ENCODE data around the gene PCNT. TPM values are rescaled to one million over a fixed set of nuclear protein-coding genes. Genes with fewer than 3 reads are reported as not detected.

PCNT gene
- total RNA-seq, 3 donors from 2014 or later (not counting 1 experiment from before 2014, with no cell fraction given) = 83.6 to 94.9 (median 84.0) TPM

DNA sequence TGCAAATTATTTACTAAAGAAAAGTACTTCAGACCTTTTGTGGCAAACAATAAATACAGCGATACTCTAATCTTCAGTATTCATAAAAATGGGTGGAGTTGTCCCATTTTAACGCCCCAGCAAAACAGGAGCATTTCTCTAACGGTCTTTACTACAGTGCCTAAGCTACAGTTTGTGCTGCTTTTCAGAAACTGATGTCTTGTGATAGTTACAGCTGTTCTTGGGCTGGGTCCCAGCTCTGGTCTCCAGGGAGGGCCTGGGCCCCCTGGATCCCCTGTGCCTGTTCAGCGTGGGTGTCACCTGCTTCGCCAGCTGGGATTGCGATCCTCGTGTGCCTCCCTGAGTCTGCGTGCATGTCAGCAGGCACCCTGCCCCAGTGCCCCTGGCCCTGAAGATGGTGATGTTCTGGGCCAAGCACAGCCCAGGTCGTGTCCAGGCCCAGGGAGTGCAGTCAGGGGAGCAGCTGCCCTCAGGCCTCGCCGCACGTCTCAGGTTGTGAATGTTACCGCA lies 70.7 kb downstream of the PCNT start:
- Histone ChIP-seq H3K9me3 (ENCODE audit: control insufficient read depth, insufficient read depth, low read length) (no peaks in the 10 kb centered on the region), H3K27ac (ENCODE audit: low read length) (peak overlapping the region; percentile 81), H3K27me3 (ENCODE audit: control insufficient read depth, insufficient read depth, low read length) (no peaks in the 10 kb centered on the region), H3K36me3 (ENCODE audit: control insufficient read depth, insufficient read depth, low read length) (peaks cover 22% of the 10 kb centered on the region), H3K4me3 (ENCODE audit: low read length) (no peak overlapping the region), H3K4me1 (ENCODE audit: control insufficient read depth, insufficient read depth, low read length) (peaks cover 19% of the 10 kb centered on the region)
- peaks cover 14 to 16% of the 10 kb centered on the region in 2 donors for H3K4me1 Mint-ChIP-seq
- H3K36me3 Mint-ChIP-seq = peaks cover 6% of the 10 kb centered on the region
- H3K9me3 Mint-ChIP-seq = no peaks in the 10 kb centered on the region
- 96% methylated on average over 13 of the region's 13 CpGs for WGBS (ENCODE audit: insufficient coverage)
- H3K4me3 Mint-ChIP-seq = peak overlapping the region; percentile 70
- ATAC-seq (no peak), DNase-seq (no peak)
- H3K27ac Mint-ChIP-seq = peak overlapping the region; percentile 88 to 93
- TF ChIP-seq, protein P1, sequence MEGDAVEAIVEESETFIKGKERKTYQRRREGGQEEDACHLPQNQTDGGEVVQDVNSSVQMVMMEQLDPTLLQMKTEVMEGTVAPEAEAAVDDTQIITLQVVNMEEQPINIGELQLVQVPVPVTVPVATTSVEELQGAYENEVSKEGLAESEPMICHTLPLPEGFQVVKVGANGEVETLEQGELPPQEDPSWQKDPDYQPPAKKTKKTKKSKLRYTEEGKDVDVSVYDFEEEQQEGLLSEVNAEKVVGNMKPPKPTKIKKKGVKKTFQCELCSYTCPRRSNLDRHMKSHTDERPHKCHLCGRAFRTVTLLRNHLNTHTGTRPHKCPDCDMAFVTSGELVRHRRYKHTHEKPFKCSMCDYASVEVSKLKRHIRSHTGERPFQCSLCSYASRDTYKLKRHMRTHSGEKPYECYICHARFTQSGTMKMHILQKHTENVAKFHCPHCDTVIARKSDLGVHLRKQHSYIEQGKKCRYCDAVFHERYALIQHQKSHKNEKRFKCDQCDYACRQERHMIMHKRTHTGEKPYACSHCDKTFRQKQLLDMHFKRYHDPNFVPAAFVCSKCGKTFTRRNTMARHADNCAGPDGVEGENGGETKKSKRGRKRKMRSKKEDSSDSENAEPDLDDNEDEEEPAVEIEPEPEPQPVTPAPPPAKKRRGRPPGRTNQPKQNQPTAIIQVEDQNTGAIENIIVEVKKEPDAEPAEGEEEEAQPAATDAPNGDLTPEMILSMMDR (IDR thresholded peaks at IDR 0.05) = no peak
- intact Hi-C loops (cut with micrococcal nuclease) = no loop called here
- H3K27me3 Mint-ChIP-seq (ENCODE audit: low read depth in 2 of 2) = no peaks in the 10 kb centered on the region

DNA sequence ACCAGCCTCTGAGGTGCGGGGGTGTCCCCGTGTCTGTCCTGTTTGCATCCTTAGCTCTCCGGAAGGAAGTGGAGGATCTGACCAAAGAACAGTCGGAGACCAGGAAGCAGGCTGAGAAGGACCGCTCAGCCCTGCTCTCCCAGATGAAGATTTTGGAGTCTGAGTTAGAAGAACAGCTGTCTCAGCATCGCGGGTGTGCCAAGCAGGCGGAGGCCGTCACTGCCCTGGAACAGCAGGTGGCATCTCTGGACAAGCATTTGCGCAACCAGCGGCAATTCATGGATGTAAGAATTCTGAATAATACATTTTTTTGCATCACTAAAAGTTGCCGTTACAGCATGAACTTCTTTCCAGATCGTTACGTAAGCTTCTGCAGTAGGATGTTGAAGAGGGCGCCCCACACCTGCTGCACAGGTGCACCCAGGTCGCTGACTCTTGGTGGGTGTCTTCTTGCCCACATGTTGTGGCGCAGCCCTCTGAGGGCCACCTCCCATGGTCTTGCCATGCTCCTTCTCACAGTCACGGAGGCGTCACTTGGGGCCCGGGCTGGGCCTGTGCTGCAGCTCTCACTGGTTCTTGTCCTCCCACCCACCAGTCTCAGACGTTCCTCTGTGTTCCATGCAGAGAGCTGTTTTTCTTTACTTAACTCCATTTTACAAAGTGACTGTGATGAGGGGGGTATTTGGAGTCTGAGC lies 73.4 kb downstream of the PCNT start:
- no peaks in the 10 kb centered on the region for H3K27me3 Mint-ChIP-seq (ENCODE audit: low read depth in 2 of 2)
- H3K27ac Mint-ChIP-seq = no peak overlapping the region
- Histone ChIP-seq H3K4me1 (ENCODE audit: control insufficient read depth, insufficient read depth, low read length) (peaks cover 18% of the 10 kb centered on the region), H3K9me3 (ENCODE audit: control insufficient read depth, insufficient read depth, low read length) (no peaks in the 10 kb centered on the region), H3K36me3 (ENCODE audit: control insufficient read depth, insufficient read depth, low read length) (peaks cover 29% of the 10 kb centered on the region), H3K27ac (ENCODE audit: low read length) (no peak overlapping the region), H3K27me3 (ENCODE audit: control insufficient read depth, insufficient read depth, low read length) (no peaks in the 10 kb centered on the region), H3K4me3 (ENCODE audit: low read length) (no peak overlapping the region)
- H3K9me3 Mint-ChIP-seq = no peaks in the 10 kb centered on the region
- 97% methylated on average over 20 of the region's 21 CpGs for WGBS (ENCODE audit: insufficient coverage)
- TF ChIP-seq, protein P1 (IDR thresholded peaks at IDR 0.05) = no peak
- DNase-seq (no peak), ATAC-seq (no peak)
- H3K4me1 Mint-ChIP-seq = peaks cover 11 to 16% of the 10 kb centered on the region in 2 donors
- intact Hi-C loops (cut with micrococcal nuclease) = no loop called here
- H3K4me3 Mint-ChIP-seq = no peak overlapping the region
- peaks cover 8% of the 10 kb centered on the region for H3K36me3 Mint-ChIP-seq

DNA sequence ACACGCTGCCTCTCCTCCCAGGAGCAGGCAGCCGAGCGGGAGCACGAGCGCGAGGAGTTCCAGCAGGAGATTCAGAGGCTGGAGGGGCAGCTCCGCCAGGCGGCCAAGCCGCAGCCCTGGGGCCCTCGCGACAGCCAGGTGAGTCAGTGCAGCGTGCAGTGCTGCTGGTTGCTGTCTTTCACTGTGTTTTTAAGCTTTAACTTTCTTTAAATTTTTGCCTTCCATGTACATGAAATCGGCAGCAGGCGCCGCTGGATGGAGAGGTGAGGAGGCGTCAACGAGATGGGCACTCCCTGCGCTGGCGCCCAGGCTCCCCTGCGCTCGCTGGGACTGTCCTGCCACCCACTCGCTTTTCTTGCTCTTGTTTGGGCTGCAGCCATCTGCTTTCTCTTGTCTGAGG lies 74.0 kb downstream of the PCNT start:
- Mint-ChIP-seq H3K4me1 (peaks cover 8 to 17% of the 10 kb centered on the region in 2 donors), H3K36me3 (peaks cover 12% of the 10 kb centered on the region), H3K27me3 (ENCODE audit: low read depth in 2 of 2) (no peaks in the 10 kb centered on the region), H3K27ac (no peak overlapping the region), H3K4me3 (no peak overlapping the region), H3K9me3 (no peaks in the 10 kb centered on the region)
- intact Hi-C loops (cut with micrococcal nuclease) = no loop called here
- Histone ChIP-seq H3K27ac (ENCODE audit: low read length) (no peak overlapping the region), H3K4me3 (ENCODE audit: low read length) (no peak overlapping the region), H3K27me3 (ENCODE audit: control insufficient read depth, insufficient read depth, low read length) (no peaks in the 10 kb centered on the region), H3K4me1 (ENCODE audit: control insufficient read depth, insufficient read depth, low read length) (peaks cover 13% of the 10 kb centered on the region), H3K9me3 (ENCODE audit: control insufficient read depth, insufficient read depth, low read length) (no peaks in the 10 kb centered on the region), H3K36me3 (ENCODE audit: control insufficient read depth, insufficient read depth, low read length) (peaks cover 33% of the 10 kb centered on the region)
- DNase-seq = no peak
- WGBS (ENCODE audit: insufficient coverage) = 98% methylated on average over 22 of the region's 22 CpGs
- no peak for ATAC-seq
- TF ChIP-seq, protein P1 (IDR thresholded peaks at IDR 0.05) = no peak

All from natural killer cell (primary cell).